ENCODE data around the gene UCKL1.
"Not testable (repeated sequence)": the region's sequence is repeated elsewhere in the genome, so short reads cannot be mapped to it uniquely, and the experiment has no call there.

Gene UCKL1

DNA sequence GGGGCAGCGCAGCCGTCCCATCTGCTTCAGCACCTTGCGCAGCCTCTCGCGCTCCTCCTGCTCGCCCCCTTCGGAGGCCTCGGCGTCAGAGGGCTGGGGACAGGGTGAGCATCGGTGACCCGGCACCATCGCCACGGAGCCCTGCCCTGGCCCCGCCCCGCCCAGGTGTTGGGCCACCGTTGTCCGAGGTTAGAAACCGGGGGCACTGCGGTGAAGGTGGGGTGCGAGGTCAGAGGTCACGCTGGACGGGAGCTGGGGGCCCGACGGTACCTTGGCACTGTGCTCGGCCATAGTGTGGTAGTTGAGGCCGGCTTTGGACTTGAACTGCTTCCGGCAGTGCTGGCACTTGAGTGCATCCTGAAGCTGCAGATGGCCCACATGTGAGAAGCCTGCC lies 7.1 kb upstream of the UCKL1 start:
- Histone ChIP-seq H3K9me2 (replicated peaks; ENCODE audit: insufficient read depth, low read length) (no peaks in the 10 kb centered on the region), H3K9me3 (replicated peaks; ENCODE audit: insufficient read depth, low read length) (no peaks in the 10 kb centered on the region), H3K4me2 (ENCODE audit: low read depth, low read length) (no peak overlapping the region), H3K27me3 (replicated peaks; ENCODE audit: insufficient read depth, low read length) (no peaks in the 10 kb centered on the region), H2AFZ (ENCODE audit: low read length) (no peak overlapping the region), H3K4me1 (ENCODE audit: low read length) (no peaks in the 10 kb centered on the region; the same call in 1 of the 2 replicates), H3K36me3 (replicated peaks; ENCODE audit: insufficient read depth, low read length) (no peaks in the 10 kb centered on the region), H3K27ac (ENCODE audit: low read length) (no peak overlapping the region), H4K20me1 (ENCODE audit: insufficient read depth, low read length) (no peaks in the 10 kb centered on the region), H3K79me2 (ENCODE audit: low read length) (no peaks in the 10 kb centered on the region), H3K4me3 (ENCODE audit: low read length) (no peak overlapping the region), H3F3A (ENCODE audit: insufficient read depth, low read length) (no peaks in the 10 kb centered on the region), H3K9ac (ENCODE audit: low read length) (no peak overlapping the region)
- TF ChIP-seq EZH2phosphoT487 (IDR thresholded peaks at IDR 0.05; ENCODE audit: low read length) (no peak), EZH2 (optimal IDR thresholded peaks at IDR 0.05; ENCODE audit: low read depth, low read length) (no peak)
- TF ChIP-seq, protein P1, sequence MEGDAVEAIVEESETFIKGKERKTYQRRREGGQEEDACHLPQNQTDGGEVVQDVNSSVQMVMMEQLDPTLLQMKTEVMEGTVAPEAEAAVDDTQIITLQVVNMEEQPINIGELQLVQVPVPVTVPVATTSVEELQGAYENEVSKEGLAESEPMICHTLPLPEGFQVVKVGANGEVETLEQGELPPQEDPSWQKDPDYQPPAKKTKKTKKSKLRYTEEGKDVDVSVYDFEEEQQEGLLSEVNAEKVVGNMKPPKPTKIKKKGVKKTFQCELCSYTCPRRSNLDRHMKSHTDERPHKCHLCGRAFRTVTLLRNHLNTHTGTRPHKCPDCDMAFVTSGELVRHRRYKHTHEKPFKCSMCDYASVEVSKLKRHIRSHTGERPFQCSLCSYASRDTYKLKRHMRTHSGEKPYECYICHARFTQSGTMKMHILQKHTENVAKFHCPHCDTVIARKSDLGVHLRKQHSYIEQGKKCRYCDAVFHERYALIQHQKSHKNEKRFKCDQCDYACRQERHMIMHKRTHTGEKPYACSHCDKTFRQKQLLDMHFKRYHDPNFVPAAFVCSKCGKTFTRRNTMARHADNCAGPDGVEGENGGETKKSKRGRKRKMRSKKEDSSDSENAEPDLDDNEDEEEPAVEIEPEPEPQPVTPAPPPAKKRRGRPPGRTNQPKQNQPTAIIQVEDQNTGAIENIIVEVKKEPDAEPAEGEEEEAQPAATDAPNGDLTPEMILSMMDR (IDR thresholded peaks at IDR 0.05; ENCODE audit: low read length) = no peak
- DNase-seq = no peak

DNA sequence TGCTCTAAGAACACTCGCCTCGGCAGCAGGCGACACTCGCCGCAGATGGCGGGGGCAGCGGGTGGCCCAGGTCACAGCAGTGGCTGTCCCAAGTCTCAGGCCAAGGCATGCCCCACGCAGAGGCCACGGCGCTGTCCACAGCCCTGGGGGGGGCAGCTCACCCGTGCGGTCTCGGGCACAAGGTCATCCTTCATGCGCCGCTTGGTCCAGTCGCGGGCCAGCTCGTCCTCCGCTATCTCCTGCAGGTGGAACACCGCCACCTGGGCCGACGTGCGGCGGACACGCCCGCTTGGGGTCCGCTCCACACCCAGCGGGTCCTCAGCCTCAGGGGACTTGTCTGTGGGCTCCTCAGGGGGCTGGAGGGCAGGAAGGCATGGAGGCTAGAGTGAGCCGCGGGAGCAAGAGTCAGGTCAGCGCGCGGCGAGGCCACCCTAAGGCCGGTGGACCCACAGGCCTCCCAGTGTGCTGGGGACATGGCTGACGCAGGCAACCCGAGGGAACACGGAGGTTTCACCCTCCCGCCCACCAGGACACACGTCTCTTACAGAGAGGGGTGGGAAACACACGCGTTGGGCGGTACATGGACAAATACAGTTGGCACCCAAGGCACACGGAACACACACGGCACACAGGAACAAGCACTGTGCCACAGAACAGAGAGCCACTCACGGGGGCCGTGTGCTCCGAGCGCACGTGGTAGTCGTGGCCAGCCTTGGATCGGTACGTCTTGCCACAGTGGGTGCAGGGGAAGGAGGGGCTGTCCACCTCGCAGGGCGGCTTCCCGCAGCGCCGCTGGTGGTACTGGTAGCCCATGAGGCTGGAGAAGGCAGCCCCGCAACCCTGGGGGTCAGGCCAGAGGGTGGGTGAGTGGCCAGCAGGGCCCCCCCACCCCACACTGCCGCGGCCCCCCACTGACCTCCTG lies 6.5 kb upstream of the UCKL1 start:
- H3K4me3 ChIP-seq (ENCODE audit: low read length) = no peak overlapping the region
- H3K4me1 ChIP-seq (ENCODE audit: low read length) = peaks cover 5% of the 10 kb centered on the region; the same call in 1 of the 2 replicates
- no peaks in the 10 kb centered on the region for H3K9me3 ChIP-seq (replicated peaks; ENCODE audit: insufficient read depth, low read length)
- no peak overlapping the region for H3K9ac ChIP-seq (ENCODE audit: low read length)
- no peaks in the 10 kb centered on the region for H3K36me3 ChIP-seq (replicated peaks; ENCODE audit: insufficient read depth, low read length)
- no peak overlapping the region for H2AFZ ChIP-seq (ENCODE audit: low read length)
- H3F3A ChIP-seq (ENCODE audit: insufficient read depth, low read length) = no peaks in the 10 kb centered on the region
- H4K20me1 ChIP-seq (ENCODE audit: insufficient read depth, low read length) = no peaks in the 10 kb centered on the region
- H3K4me2 ChIP-seq (ENCODE audit: low read depth, low read length) = no peak overlapping the region
- DNase-seq = no peak
- H3K79me2 ChIP-seq (ENCODE audit: low read length) = no peaks in the 10 kb centered on the region
- no peaks in the 10 kb centered on the region for H3K9me2 ChIP-seq (replicated peaks; ENCODE audit: insufficient read depth, low read length)
- TF ChIP-seq EZH2phosphoT487 (IDR thresholded peaks at IDR 0.05; ENCODE audit: low read length) (no peak), EZH2 (optimal IDR thresholded peaks at IDR 0.05; ENCODE audit: low read depth, low read length) (no peak)
- TF ChIP-seq, protein P1 (IDR thresholded peaks at IDR 0.05; ENCODE audit: low read length) = no peak
- no peaks in the 10 kb centered on the region for H3K27me3 ChIP-seq (replicated peaks; ENCODE audit: insufficient read depth, low read length)
- H3K27ac ChIP-seq (ENCODE audit: low read length) = no peak overlapping the region

DNA sequence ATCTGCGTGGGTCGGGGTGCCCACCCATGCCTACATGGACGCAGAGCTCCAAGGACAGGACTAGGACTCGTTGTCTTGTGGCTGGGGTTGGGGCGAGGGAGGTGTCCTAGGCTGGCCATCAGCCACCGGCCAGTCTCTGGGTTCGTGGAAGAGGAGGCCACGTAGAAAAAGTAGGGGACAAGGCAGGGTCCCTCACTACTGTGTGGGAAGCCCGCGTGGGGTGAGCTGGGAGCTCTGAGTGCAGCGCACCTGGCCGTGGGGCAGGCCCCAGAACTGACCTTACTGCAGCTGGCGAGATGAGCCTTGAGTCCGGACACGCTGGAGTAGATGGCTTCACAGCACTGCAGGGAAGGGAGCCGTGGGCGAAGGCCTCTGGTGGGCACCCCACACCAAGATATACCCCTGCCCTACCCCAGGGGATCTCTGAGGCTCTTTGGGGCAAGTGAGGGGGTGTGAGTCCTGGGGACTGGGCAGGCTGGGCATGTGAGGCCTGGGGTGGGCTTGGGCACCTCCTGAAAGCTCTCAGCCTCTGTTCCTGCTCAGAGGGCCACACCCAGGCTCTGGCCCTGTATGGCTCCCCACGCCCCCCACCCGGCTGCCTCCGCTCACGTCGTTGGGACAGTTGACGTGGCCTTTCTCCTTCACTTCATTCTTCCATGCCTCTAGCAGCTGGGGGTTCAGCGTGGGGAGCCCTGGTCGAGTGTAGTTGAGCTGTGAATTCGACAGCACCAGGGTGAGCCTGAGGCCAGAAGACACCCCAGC lies 5.6 kb upstream of the UCKL1 start:
- Histone ChIP-seq H3K27ac (ENCODE audit: low read length) (no peak overlapping the region), H2AFZ (ENCODE audit: low read length) (no peak overlapping the region), H3F3A (ENCODE audit: insufficient read depth, low read length) (peaks cover 8% of the 10 kb centered on the region), H3K79me2 (ENCODE audit: low read length) (no peaks in the 10 kb centered on the region), H3K27me3 (replicated peaks; ENCODE audit: insufficient read depth, low read length) (no peaks in the 10 kb centered on the region), H3K36me3 (replicated peaks; ENCODE audit: insufficient read depth, low read length) (no peaks in the 10 kb centered on the region), H3K4me3 (ENCODE audit: low read length) (no peak overlapping the region), H3K4me2 (ENCODE audit: low read depth, low read length) (no peak overlapping the region), H4K20me1 (ENCODE audit: insufficient read depth, low read length) (no peaks in the 10 kb centered on the region), H3K9ac (ENCODE audit: low read length) (no peak overlapping the region), H3K9me2 (replicated peaks; ENCODE audit: insufficient read depth, low read length) (no peaks in the 10 kb centered on the region), H3K4me1 (ENCODE audit: low read length) (peaks cover 11% of the 10 kb centered on the region; the same call in 1 of the 2 replicates), H3K9me3 (replicated peaks; ENCODE audit: insufficient read depth, low read length) (no peaks in the 10 kb centered on the region)
- TF ChIP-seq EZH2phosphoT487 (IDR thresholded peaks at IDR 0.05; ENCODE audit: low read length) (no peak), EZH2 (optimal IDR thresholded peaks at IDR 0.05; ENCODE audit: low read depth, low read length) (no peak)
- TF ChIP-seq, protein P1 (IDR thresholded peaks at IDR 0.05; ENCODE audit: low read length) = no peak
- DNase-seq = no peak

DNA sequence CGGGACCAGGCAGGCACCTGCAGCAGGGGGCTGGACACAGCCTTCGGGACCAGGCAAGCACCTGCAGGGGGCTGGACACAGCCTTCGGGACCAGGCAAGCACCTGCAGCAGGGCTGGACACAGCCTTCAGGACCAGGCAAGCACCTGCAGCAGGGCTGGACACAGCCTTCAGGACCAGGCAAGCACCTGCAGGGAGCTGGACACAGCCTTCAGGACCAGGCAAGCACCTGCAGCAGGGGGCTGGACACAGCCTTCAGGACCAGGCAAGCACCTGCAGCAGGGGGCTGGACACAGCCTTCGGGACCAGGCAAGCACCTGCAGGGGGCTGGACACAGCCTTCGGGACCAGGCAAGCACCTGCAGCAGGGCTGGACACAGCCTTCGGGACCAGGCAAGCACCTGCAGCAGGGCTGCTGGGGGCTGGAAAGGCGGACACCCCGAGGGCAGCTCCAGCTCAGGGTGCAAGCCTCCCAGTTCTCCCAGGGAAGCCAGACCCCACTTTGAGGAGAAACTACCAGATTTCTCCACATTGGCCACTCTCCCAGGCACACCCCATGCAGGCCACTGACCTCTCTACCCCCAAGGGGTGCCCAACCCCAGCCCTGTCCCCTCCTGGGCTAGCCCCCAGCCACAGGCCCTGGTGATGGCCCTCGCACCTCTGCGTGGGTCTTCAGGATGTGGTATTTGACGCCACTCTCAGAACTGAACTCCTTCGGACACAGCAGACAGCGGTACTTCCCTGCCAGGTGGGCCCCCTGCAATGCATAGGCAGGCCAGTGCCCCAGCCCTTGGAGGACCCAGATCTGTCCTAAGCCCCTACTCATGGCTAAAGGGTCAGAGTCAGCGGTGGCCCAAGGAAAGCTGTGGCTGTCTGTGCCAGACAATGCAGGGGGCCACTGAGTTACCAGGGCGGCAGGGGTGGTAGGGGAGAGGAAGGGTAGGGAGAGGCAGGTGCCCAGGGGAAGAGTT lies 4.7 kb upstream of the UCKL1 start:
- H3K4me1 ChIP-seq (ENCODE audit: low read length) = peaks cover 11% of the 10 kb centered on the region; the same call in 1 of the 2 replicates
- H3K9ac ChIP-seq (ENCODE audit: low read length); H2AFZ ChIP-seq (ENCODE audit: low read length); H3K9me2 ChIP-seq (replicated peaks; ENCODE audit: insufficient read depth, low read length); H3K27ac ChIP-seq (ENCODE audit: low read length); DNase-seq; H3K79me2 ChIP-seq (ENCODE audit: low read length); H3K9me3 ChIP-seq (replicated peaks; ENCODE audit: insufficient read depth, low read length); H4K20me1 ChIP-seq (ENCODE audit: insufficient read depth, low read length); H3K4me2 ChIP-seq (ENCODE audit: low read depth, low read length); H3K36me3 ChIP-seq (replicated peaks; ENCODE audit: insufficient read depth, low read length); H3K27me3 ChIP-seq (replicated peaks; ENCODE audit: insufficient read depth, low read length); H3K4me3 ChIP-seq (ENCODE audit: low read length): not testable (repeated sequence)
- H3F3A ChIP-seq (ENCODE audit: insufficient read depth, low read length) = peaks cover 11% of the 10 kb centered on the region
